Motor neuron (in vitro differentiated cells): ENCODE results near the gene C6orf132. TPM values are rescaled to one million over a fixed set of nuclear protein-coding genes. Genes with fewer than 3 reads are reported as not detected.

Experiments
- ATAC-seq, 8 experiments: fragments of 200-7000 bp; cut with Tn5 transposase; replicated peaks in 6 of 8; 2 replicates each; pipeline ENCODE4 v1.8.0; 2021; ENCODE audit warnings: mild to moderate bottlenecking in 8 of 8, moderate library complexity in 8 of 8
- H3K27ac ChIP-seq, 2 donors: fragments of 250-450 bp; sonication (Bioruptor Pico); 2 replicates each; pipeline ENCODE4 v1.9.0; 2021; ENCODE audit warnings: antibody characterized with exemption in 2 of 2, mild to moderate bottlenecking in 2 of 2, moderate library complexity in 1 of 2
- H3K4me1 ChIP-seq, 2 donors: fragments of 250-450 bp; sonication (Bioruptor Pico); replicated peaks in 1 of 2; 2 replicates each; pipeline ENCODE4 v1.6.1; 2021; ENCODE audit warnings: antibody characterized with exemption in 2 of 2, mild to moderate bottlenecking in 2 of 2, moderate library complexity in 1 of 2
- H3K4me3 ChIP-seq, 5 donors: fragments of 250-450 bp; sonication (Bioruptor Pico); 2 replicates each; pipeline ENCODE4 v1.9.0; 2021; ENCODE audit warnings: antibody characterized with exemption in 5 of 5, mild to moderate bottlenecking in 5 of 5, moderate library complexity in 4 of 5
- WGBS, 10 experiments: fragments of 450-650 bp; shearing (Covaris generic); methylation state at CpG; one replicate each; pipeline ENCODE4 v1.0.0; 2022; 5-methylcytosine and 5-hydroxymethylcytosine counted together
- in situ Hi-C, 9 experiments: fragments of 400-800 bp; cut with MboI; loops; one replicate each; pipeline ENCODE4 v1.15.0; 2021; ENCODE audit warnings: low sequenced_read_pairs in 9 of 9, low pct_unique_long_range_greater_than_20kb in 2 of 9; ENCODE audit not compliant: unreplicated experiment in 9 of 9
- total RNA-seq, 8 experiments: library from RNA; unstranded; fragments of 300-600 nt; gene quantifications; 2 replicates each; pipeline versions ENCODE4 v1.2.3 to v1.2.4, GENCODE V29; 2022

Gene C6orf132
- total RNA-seq, 8 experiments from 2014 or later: under 0.01 to 1.00 (median 0.25) TPM; not detected in 1

DNA sequence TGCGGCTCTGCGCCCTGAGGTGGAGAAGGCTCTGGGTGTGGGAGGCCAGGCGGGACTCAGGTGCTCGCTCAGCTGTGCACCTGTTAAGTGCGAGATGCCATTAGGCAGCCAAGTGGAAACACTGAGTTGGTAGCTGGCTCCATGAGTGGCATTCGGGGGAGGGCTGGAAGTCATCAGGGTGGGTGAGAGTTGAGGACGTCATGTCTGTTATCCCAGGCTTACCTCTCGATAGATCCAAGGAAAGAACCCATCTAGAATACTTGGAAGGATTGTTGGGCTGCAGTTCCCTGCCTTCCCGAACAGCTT lies 50.7 kb downstream of the C6orf132 start:
- ATAC-seq: no peak
- 53 to 94% (median 90%) methylated on average over 4 to 8 of the region's 9 CpGs for WGBS, 10 experiments
- no peak overlapping the region for H3K27ac ChIP-seq
- no peaks in the 10 kb centered on the region for H3K4me1 ChIP-seq
- H3K4me3 ChIP-seq: no peak overlapping the region
- in situ Hi-C loops: loop anchor here in 1 of 9 experiments (25.0 kb wide), 1 partner anchor 471 kb away; the partner anchor contains the start of gene UBR2

DNA sequence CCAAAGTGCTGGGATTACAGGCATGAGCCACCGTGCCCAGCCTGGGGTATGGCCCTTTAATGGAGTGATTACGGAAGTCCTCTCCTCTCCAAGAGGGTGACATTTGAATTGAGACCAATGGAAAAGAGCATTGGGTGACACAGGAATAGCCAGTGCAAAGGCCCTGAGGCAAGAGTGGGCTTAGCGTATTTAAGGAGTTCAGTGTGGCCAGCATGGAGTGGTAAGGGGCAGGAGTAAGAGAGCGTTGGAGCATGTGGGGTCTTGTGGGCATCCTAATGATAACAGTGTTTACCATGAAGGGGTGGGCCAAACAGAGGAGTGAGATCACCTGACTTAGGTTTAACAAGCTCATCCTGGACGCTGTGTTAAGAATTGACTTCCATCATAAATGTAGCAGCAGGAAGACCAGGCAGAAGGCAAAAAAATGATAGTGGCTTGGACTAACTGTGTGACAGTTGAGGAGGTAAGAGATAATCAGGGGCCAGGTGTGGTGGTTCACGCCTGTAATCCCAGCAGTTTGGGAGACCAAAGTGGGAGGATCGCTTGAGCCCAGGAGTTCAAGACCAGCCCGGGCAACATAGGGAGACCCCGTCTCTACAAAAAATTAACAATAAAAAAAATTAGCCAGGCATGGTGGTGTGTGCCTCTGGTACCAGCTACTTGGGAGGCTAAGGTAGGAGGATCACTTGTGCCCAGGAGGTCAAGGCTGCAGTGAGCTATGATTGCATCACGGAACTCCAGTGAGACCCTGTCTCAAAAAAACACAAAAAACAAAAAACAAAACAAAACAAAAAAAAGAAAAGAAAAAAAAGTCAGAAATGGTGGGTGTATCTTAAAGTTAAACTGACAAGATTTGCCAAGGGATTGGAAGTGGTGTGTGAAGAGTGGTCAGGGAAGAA lies 51.4 kb downstream of the C6orf132 start:
- WGBS, 10 experiments: 58 to 88% (median 83%) methylated on average over 1 to 9 of the region's 10 CpGs; no CpG with 5 or more reads in 1 of the 10 experiments
- in situ Hi-C loops: loop anchor here in 1 of 9 experiments (25.0 kb wide), 1 partner anchor 471 kb away; the partner anchor contains the start of gene UBR2

DNA sequence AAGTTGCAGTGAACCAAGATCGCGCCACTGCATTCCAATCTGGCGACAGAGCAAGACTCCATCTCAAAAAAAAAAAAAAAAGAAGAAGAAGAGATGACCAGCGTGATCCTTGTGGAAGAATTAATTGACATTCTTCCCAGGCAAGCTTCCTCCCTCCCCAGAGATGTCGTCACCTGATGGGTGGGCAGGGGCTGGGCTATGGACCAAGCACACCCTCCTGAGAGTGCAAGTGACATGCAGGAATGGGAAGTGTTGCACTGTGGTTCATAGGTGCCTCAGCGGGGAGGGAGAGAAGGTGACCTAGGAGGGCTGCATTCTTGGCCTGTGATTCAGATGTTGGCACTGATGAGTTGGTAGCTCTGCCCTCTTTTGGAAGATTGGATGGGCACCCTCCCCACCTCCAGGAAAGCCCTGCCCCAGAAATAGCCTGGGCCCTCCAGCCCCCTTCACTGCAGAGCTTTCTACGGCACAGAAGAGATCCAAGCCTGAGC lies 54.3 kb downstream of the C6orf132 start:
- in situ Hi-C loops: loop anchor here in 1 of 9 experiments (25.0 kb wide), 1 partner anchor 474 kb away; the partner anchor contains the start of gene UBR2
- WGBS, 10 experiments: 45 to 91% (median 73%) methylated on average over 1 to 4 of the region's 7 CpGs; no CpG with 5 or more reads in 6 of the 10 experiments

More for the DNA sequence above, 51.4 kb downstream of the C6orf132 start:
- Histone ChIP-seq H3K4me3 (no peak overlapping the region), H3K4me1 (no peaks in the 10 kb centered on the region), H3K27ac (no peak overlapping the region)
- ATAC-seq: no peak

DNA sequence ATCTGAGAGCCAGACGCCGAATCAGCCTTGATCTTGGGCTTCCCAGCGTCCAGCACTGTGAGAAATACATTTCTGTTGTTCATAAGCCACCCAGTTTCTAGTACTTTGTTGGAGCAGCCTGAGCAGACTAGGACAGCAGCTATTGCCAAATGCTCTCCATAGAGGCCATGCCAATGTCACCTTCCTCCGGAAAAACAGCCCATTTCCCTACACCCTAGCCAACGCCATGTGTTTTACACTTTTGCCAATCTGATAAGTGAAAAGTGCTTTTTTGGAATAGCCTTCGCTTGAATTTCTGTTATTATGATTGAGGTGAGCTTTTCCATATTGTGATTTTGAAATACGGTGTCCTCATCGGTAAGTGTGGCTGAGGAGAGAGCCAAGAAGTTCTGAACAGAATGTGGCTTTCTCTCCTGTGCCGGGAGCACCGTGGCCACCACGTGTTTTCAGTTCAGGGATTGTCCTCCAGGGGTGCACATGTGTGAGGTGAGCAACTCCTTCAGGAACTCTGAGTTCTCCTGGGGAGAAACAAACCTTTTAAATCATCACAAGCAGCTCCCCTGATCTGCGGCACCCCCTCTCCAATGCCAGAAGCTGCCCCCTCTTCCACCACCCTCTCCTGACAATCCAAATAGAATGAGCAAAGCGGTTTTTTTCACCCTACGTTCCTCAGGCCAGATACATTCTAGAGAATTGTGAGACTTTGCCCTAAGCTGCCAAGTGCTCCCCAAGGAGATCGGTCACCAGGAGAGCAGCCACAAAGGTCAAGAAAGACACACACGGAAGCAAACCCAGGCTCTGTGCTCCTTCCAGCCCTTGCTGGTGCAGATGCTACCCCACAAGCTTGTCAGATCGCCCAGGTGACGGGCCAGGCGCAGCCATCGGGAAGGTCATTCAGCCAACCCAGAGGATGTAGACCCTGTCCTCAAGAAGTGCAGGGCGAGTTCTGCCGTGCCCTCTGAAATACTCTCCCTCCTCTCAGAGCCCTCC lies 56.1 kb downstream of the C6orf132 start:
- ATAC-seq: peak in 1 of 8 experiments; percentile 45
- Histone ChIP-seq H3K27ac (no peak overlapping the region), H3K4me3 (no peak overlapping the region), H3K4me1 (no peaks in the 10 kb centered on the region)
- 63 to 100% (median 83%) methylated on average over 1 to 10 of the region's 22 CpGs; no CpG with 5 or more reads in 1 of the 10 experiments for WGBS, 10 experiments
- in situ Hi-C loops: loop anchor here in 1 of 9 experiments (25.0 kb wide), 1 partner anchor 476 kb away; the partner anchor contains the start of gene UBR2

More for the DNA sequence above, 54.3 kb downstream of the C6orf132 start:
- no peak overlapping the region for H3K27ac ChIP-seq
- H3K4me1 ChIP-seq: no peaks in the 10 kb centered on the region
- H3K4me3 ChIP-seq: no peak overlapping the region
- peak in 1 of 8 experiments; percentile 20 for ATAC-seq

DNA sequence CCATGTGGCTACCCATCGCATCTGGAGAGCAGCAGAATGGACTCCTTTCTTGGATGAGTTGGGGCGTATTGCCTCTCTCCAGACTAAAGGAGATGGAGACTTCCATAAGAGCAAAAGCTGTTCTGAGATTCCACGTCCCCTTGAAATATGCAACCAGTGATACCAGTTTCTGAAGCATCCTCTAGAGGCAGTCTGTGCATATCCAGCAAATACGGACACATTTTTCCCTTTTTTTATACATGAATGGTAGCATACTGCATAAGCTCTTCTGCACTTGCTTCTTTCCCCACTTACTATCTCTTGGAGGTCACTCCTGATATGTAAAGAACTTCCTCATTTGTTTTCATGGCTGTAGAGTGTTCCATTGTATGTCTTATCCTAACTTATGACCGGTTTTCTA lies 57.5 kb downstream of the C6orf132 start:
- 78 to 100% (median 89%) methylated on average over 1 to 5 of the region's 5 CpGs; no CpG with 5 or more reads in 3 of the 10 experiments for WGBS, 10 experiments
- H3K4me3 ChIP-seq: no peak overlapping the region
- no peak for ATAC-seq
- in situ Hi-C loops: loop anchor here in 1 of 9 experiments (25.0 kb wide), 1 partner anchor 477 kb away; the partner anchor contains the start of gene UBR2
- H3K27ac ChIP-seq: no peak overlapping the region
- H3K4me1 ChIP-seq: no peaks in the 10 kb centered on the region

DNA sequence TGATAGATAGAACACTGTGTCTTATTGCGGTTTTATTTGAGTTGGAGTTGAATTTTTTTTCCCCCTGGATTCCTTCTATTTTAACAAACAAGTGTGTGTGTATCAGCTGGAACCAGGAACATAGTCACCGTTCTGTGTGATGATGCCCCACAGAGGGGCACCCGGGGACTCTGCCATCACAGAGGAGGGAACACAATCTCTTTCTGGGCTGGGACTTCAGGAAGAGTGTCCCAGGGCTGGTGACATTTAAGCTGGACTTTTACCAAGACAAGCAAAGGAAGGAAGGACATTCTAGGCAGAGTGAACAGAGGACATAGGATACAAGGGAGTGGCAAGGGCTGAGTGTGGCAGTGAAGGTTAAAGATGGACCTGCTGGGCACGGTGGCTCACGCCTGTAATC lies 58.9 kb downstream of the C6orf132 start:
- in situ Hi-C loops: loop anchor here in 1 of 9 experiments (25.0 kb wide), 1 partner anchor 479 kb away; the partner anchor contains the start of gene UBR2
- H3K4me3 ChIP-seq: no peak overlapping the region
- no peak overlapping the region for H3K27ac ChIP-seq
- ATAC-seq: no peak
- WGBS, 10 experiments: 83 to 100% (median 100%) methylated on average over 1 to 3 of the region's 5 CpGs; no CpG with 5 or more reads in 3 of the 10 experiments
- no peaks in the 10 kb centered on the region for H3K4me1 ChIP-seq

DNA sequence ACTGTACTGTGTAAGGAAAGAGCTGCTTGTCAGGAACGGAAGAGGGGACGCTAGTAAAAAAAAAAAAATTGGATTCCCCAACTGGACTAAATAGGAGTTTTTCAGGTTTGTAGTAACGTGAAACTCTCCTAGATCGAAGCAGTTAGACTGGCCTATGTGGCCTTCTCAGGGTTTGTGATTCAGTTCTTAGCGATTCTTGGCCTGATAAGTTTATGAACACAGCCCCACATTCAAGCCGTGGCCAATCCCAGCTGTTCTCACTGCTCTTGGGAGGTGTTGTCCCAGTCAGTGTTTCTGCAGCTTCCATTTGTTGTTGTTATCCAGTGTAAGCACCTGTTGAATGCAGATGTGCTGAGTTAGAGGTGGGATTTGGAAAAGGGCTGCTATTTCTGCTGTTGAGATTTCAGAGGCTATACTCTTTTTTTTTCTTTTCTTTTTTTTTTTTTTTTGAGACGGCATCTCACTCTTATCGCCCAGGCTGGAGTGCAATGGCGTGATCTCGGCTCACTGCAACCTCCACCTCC lies 62.4 kb downstream of the C6orf132 start:
- H3K27ac ChIP-seq: no peak overlapping the region
- WGBS, 10 experiments: 82 to 100% (median 95%) methylated on average over 1 to 9 of the region's 10 CpGs; no CpG with 5 or more reads in 1 of the 10 experiments
- H3K4me1 ChIP-seq: no peaks in the 10 kb centered on the region
- in situ Hi-C loops: loop anchor here in 3 of 9 experiments (10.0 to 25.0 kb wide), 2 partner anchors 85 to 482 kb away; partner anchors contain the start of gene UBR2 (in 1 of the 3)
- H3K4me3 ChIP-seq: no peak overlapping the region
- no peak for ATAC-seq

DNA sequence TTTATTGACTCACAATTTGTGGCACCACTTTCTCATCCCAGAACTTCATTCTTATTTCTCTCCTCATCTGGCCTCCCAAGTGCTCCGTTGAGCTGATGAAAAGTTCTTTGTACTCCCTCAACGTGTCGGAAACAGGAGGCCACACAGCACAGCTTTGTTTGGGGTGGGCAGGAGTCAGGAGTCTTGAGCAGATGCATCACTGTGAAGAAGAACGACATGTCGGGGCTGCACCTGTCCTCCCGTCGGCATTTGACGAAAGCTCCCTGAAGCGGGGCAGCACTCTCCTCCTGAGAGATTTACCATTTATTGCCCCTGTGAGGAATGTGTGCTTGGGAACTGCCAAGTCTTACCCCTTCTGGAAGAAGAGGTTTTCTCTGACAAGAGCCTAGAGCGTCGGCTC lies 64.0 kb downstream of the C6orf132 start:
- WGBS, 10 experiments: 73 to 100% (median 85%) methylated on average over 1 to 10 of the region's 11 CpGs; no CpG with 5 or more reads in 2 of the 10 experiments

DNA sequence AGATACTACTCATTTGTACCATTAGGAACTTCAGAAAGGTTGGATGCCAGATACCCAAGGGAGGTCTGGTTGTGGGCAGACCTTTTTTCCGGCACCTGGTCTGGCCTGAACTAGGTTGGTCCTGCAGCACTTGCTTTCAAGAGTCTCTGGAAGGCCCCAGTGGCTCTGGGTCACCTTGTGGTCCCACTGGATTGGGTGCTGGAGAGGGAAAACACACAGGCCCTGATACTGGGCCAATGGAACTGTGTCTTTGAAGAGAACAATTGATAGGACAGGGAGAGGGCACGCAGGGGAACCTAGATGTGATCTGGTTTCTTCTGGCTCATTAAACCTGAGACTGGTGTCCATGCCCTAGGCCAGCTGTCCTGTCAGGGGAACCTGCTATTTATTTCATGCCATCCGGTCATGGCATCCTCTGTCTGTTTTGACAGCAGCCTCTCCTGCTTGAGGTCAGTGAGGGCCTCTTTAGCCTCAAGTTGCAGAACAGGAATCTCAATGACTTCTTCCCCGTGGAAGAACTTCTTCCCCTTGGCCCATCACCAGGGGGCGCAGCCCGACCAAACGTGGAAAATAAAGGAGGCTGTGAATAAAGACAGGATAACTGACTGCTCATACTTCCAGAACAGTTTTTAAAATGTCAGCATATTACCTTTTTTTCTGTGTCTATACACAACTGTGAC lies 67.1 kb downstream of the C6orf132 start:
- Histone ChIP-seq H3K27ac (no peak overlapping the region), H3K4me1 (no peaks in the 10 kb centered on the region), H3K4me3 (no peak overlapping the region)
- WGBS, 10 experiments: 0 to 100% (median 20%) methylated on average over 1 to 7 of the region's 7 CpGs; no CpG with 5 or more reads in 4 of the 10 experiments
- in situ Hi-C loops: loop anchor here in 3 of 9 experiments (10.0 to 25.0 kb wide), 2 partner anchors 90 to 487 kb away; partner anchors contain the start of gene UBR2 (in 1 of the 3)
- ATAC-seq: peak; percentile 32 to 88 (median 56)

More for the DNA sequence above, 64.0 kb downstream of the C6orf132 start:
- in situ Hi-C loops: loop anchor here in 3 of 9 experiments (10.0 to 25.0 kb wide), 2 partner anchors 86 to 484 kb away; partner anchors contain the start of gene UBR2 (in 1 of the 3)
- no peak for ATAC-seq
- Histone ChIP-seq H3K27ac (no peak overlapping the region), H3K4me3 (no peak overlapping the region), H3K4me1 (no peaks in the 10 kb centered on the region)

DNA sequence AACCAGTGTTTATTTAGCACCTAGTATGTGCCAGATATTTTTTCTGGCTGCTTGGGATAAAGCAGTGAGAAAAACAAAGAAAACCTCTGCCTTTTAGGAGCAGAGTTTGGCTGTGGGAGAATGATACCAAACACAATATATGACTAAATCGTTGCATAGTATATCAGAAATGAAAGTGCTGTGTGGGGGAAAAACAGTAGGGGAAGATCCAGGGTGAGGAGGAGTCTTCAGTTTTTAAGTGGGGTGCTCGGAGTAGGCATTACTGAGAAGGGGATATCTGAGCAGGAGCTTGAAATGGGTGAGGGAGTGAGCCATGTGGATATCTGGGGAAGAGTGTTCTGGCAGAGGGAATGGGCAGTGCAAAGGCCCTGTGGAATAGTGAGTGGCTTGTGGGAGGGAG lies 69.1 kb downstream of the C6orf132 start:
- ATAC-seq: no peak
- no peaks in the 10 kb centered on the region for H3K4me1 ChIP-seq
- in situ Hi-C loops: loop anchor here in 3 of 9 experiments (10.0 to 25.0 kb wide), 2 partner anchors 89 to 92 kb away; partner anchors contain the start of gene GUCA1A (in 1 of the 3)
- no peak overlapping the region for H3K27ac ChIP-seq
- 80 to 100% (median 91%) methylated on average over 1 to 2 of the region's 2 CpGs for WGBS, 10 experiments
- H3K4me3 ChIP-seq: no peak overlapping the region

DNA sequence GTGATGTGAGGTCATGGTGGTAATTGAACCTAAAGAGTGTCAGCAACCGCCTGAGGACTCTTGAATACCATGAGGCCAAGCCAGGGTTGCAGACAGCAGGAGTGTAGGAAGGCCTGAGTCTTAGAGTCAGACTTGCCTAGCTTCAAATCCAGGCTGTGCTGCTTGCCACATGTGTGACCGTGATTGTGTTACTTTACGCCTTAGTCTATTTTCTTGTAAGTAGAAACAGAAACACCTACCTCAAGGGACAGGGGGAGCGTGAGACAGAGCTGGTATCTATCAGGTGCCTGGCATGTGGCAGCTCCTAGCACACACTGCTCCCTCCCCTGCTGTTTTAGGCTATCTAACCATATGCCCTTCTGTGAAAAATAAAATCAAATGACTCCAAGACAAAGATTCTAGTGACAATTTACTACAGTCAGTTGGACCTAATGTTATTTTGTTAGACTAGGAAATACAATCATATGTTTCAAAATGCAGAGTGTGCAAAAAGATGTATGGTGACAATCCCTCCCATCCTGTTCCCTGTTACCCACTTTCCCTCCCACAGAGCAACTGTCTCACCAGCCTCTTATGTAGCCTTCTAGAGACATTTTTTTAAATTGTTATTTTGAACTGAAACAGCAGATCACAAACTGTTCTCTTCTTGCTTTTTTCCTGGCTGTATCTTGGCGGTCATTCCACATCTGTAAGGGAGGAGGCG lies 70.4 kb downstream of the C6orf132 start:
- no peak for ATAC-seq

More for the DNA sequence above, 70.4 kb downstream of the C6orf132 start:
- WGBS, 10 experiments: 42 to 94% (median 75%) methylated on average over 2 to 5 of the region's 6 CpGs; no CpG with 5 or more reads in 1 of the 10 experiments
- Histone ChIP-seq H3K4me3 (no peak overlapping the region), H3K27ac (no peak overlapping the region), H3K4me1 (no peaks in the 10 kb centered on the region)
- in situ Hi-C loops: loop anchor here in 3 of 9 experiments (10.0 to 25.0 kb wide), 2 partner anchors 90 to 93 kb away; partner anchors contain the start of gene GUCA1A (in 1 of the 3)
